ENCODE measurements around the gene HLA-F.

The HLA-F gene

DNA sequence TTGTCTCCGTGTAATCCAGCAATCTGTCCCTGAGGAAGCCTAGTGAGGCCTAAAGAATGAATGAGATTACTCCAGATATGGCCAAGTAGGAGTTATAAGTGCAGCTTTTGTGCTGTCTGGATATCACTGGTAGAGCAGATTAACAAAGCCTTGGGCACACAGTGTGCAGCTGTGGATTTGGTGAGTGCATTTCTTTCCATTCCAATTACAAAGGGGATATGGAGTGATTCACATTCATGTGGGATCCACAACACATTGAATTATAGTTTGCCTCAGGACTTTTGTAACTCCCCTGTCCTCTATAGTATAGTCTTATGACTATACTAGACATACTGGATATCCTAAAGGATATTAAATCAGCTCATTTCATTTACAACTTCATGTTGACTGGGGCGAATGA is 47.1 kb downstream of the HLA-F start:
- no peak overlapping the region for H3K9ac ChIP-seq (ENCODE audit: low read length)
- H3K4me3 ChIP-seq (ENCODE audit: low read length) = no peak overlapping the region
- peaks cover 5% of the 10 kb centered on the region for H3K27me3 ChIP-seq (replicated peaks; ENCODE audit: control insufficient read depth, insufficient read depth, low read length)
- H3K9me3 ChIP-seq (ENCODE audit: control insufficient read depth, low read length) = no peaks in the 10 kb centered on the region
- H3K36me3 ChIP-seq (ENCODE audit: control insufficient read depth, insufficient read depth, low read length, severe bottlenecking) = no peaks in the 10 kb centered on the region
- DNase-seq (ENCODE audit: low read depth) = no peak
- H3K4me1 ChIP-seq (ENCODE audit: control insufficient read depth, insufficient read depth, low read length) = peaks cover under 1% of the 10 kb centered on the region

- no peak overlapping the region for H3K9ac ChIP-seq (ENCODE audit: low read length)
- H3K9me3 ChIP-seq (ENCODE audit: control insufficient read depth, low read length) = no peaks in the 10 kb centered on the region
- H3K4me3 ChIP-seq (ENCODE audit: low read length) = no peak overlapping the region
- no peaks in the 10 kb centered on the region for H3K36me3 ChIP-seq (ENCODE audit: control insufficient read depth, insufficient read depth, low read length, severe bottlenecking)
- DNase-seq (ENCODE audit: low read depth) = no peak
- no peaks in the 10 kb centered on the region for H3K4me1 ChIP-seq (ENCODE audit: control insufficient read depth, insufficient read depth, low read length)
- peaks cover 2% of the 10 kb centered on the region for H3K27me3 ChIP-seq (replicated peaks; ENCODE audit: control insufficient read depth, insufficient read depth, low read length)
Observed at GRCh38 chr6:29776684-29777083, 53.5 kb downstream of the HLA-F start.

Measured in adipocyte (in vitro differentiated cells).